IPS DF 4.7 (cell line): ENCODE results near the gene BICD1.
"Not testable (repeated sequence)": the region's sequence is repeated elsewhere in the genome, so short reads cannot be mapped to it uniquely, and the experiment has no call there.

Source experiments
- DNase-seq: peaks from one replicate; pipeline ENCODE4 v3.0.0-alpha.2; 2013; ENCODE audit warnings: low spot score; ENCODE audit errors: extremely low read depth

BICD1 gene

GRCh38 chr12:32106517-32107358 is at the start of gene BICD1:
TSS of gene BICD1 (plus strand) at chr12:32106847. CDS start at chr12:32107332, 485 bp downstream.
- no peak for DNase-seq

GRCh38 chr12:32061033-32061432 is 45.6 kb upstream of the BICD1 start:
- no peak for DNase-seq

- no peak for DNase-seq
Measured at GRCh38 chr12:32062881-32063280, 43.8 kb upstream of the BICD1 start.

GRCh38 chr12:32063796-32064195 is 42.9 kb upstream of the BICD1 start:
- no peak for DNase-seq

- no peak for DNase-seq
Measured at GRCh38 chr12:32066206-32066605, 40.4 kb upstream of the BICD1 start.

- DNase-seq = no peak
Measured at GRCh38 chr12:32069071-32069470, 37.6 kb upstream of the BICD1 start.

- no peak for DNase-seq
Measured at GRCh38 chr12:32069731-32070130, 36.9 kb upstream of the BICD1 start.

GRCh38 chr12:32070370-32070769 is 36.3 kb upstream of the BICD1 start:
- no peak for DNase-seq

GRCh38 chr12:32072102-32072501 is 34.5 kb upstream of the BICD1 start:
- DNase-seq = no peak

- no peak for DNase-seq
Measured at GRCh38 chr12:32074432-32074831, 32.2 kb upstream of the BICD1 start.

- DNase-seq = no peak
Measured at GRCh38 chr12:32076941-32077340, 29.7 kb upstream of the BICD1 start.

- DNase-seq = no peak
Measured at GRCh38 chr12:32080435-32080834, 26.2 kb upstream of the BICD1 start.

GRCh38 chr12:32083489-32083888 is 23.2 kb upstream of the BICD1 start:
- no peak for DNase-seq

GRCh38 chr12:32084017-32084688 is 22.5 kb upstream of the BICD1 start:
- DNase-seq = no peak

- no peak for DNase-seq
Measured at GRCh38 chr12:32084753-32085152, 21.9 kb upstream of the BICD1 start.

- DNase-seq = no peak
Measured at GRCh38 chr12:32087306-32087705, 19.3 kb upstream of the BICD1 start.

GRCh38 chr12:32089156-32089555 is 17.5 kb upstream of the BICD1 start:
- DNase-seq = no peak

GRCh38 chr12:32089586-32089985 is 17.1 kb upstream of the BICD1 start:
- DNase-seq = no peak

GRCh38 chr12:32091696-32092095 is 15.0 kb upstream of the BICD1 start:
- DNase-seq = no peak

- DNase-seq = no peak
Measured at GRCh38 chr12:32098112-32098511, 8.5 kb upstream of the BICD1 start.

GRCh38 chr12:32099275-32099674 is 7.4 kb upstream of the BICD1 start:
- not testable (repeated sequence) for DNase-seq

- DNase-seq = no peak
Measured at GRCh38 chr12:32100361-32100760, 6.3 kb upstream of the BICD1 start.

GRCh38 chr12:32100888-32101287 is 5.8 kb upstream of the BICD1 start:
- no peak for DNase-seq
